Stimulated activated CD8-positive, alpha-beta memory T cell treated with anti-CD3 and anti-CD28 coated beads, Interleukin-7, amount 100 ng/mL, for 4 hours (primary cell): Measurements from ENCODE around the gene TBC1D23.
"Not testable (repeated sequence)": the region's sequence is repeated elsewhere in the genome, so short reads cannot be mapped to it uniquely, and the experiment has no call there.

Experiments
- DNase-seq, 2 donors: peaks; one replicate each; pipeline ENCODE4 v3.0.0-alpha.2; 2020; ENCODE audit warnings: low read depth in 2 of 2

The TBC1D23 gene

GRCh38 chr3:100299016-100299415 is 38.2 kb downstream of the TBC1D23 start:
- no peak for DNase-seq

- DNase-seq: no peak
Measured at GRCh38 chr3:100306695-100307094, 45.9 kb downstream of the TBC1D23 start.

GRCh38 chr3:100310355-100310965 is 49.7 kb downstream of the TBC1D23 start:
- DNase-seq: no peak

GRCh38 chr3:100311011-100311410 is 50.2 kb downstream of the TBC1D23 start:
- no peak for DNase-seq

- DNase-seq: no peak
Measured at GRCh38 chr3:100316641-100317069, 55.9 kb downstream of the TBC1D23 start.

- no peak for DNase-seq
Measured at GRCh38 chr3:100317912-100318311, 57.1 kb downstream of the TBC1D23 start.

GRCh38 chr3:100319951-100320350 is 59.2 kb downstream of the TBC1D23 start:
- no peak for DNase-seq

GRCh38 chr3:100324044-100324443 is 63.3 kb downstream of the TBC1D23 start:
- no peak for DNase-seq

- no peak for DNase-seq
Measured at GRCh38 chr3:100325827-100326226, 65.0 kb downstream of the TBC1D23 start.

- DNase-seq: not testable (repeated sequence)
Measured at GRCh38 chr3:100327377-100327776, 66.6 kb downstream of the TBC1D23 start.

GRCh38 chr3:100329800-100330489 is 69.2 kb downstream of the TBC1D23 start:
- DNase-seq: no peak

GRCh38 chr3:100330651-100331050 is 69.9 kb downstream of the TBC1D23 start:
- DNase-seq: no peak

- DNase-seq: no peak
Measured at GRCh38 chr3:100331660-100332059, 70.9 kb downstream of the TBC1D23 start.

GRCh38 chr3:100333051-100333450 is 72.3 kb downstream of the TBC1D23 start:
- no peak for DNase-seq

- no peak for DNase-seq
Measured at GRCh38 chr3:100333970-100334487, 73.2 kb downstream of the TBC1D23 start.

GRCh38 chr3:100334488-100335351 is 73.9 kb downstream of the TBC1D23 start, which contains the start of gene NIT2:
Gene NIT2 (plus strand): TSS chr3:100334757. CDS start chr3:100334792, 35 bp downstream.
- peak; percentile 45 to 73 for DNase-seq

GRCh38 chr3:100335434-100335833 is 74.6 kb downstream of the TBC1D23 start:
- DNase-seq: peak in 1 of 2 donors; percentile 7

GRCh38 chr3:100336229-100336628 is 75.4 kb downstream of the TBC1D23 start:
- not testable (repeated sequence) for DNase-seq

GRCh38 chr3:100338911-100339310 is 78.1 kb downstream of the TBC1D23 start:
- DNase-seq: no peak

- no peak for DNase-seq
Measured at GRCh38 chr3:100339786-100340185, 79.0 kb downstream of the TBC1D23 start.

GRCh38 chr3:100340527-100340926 is 79.7 kb downstream of the TBC1D23 start:
- DNase-seq: no peak

- no peak for DNase-seq
Measured at GRCh38 chr3:100348727-100349126, 87.9 kb downstream of the TBC1D23 start.
